HL-60 (cell line): ENCODE data around the gene MVD.
A peak's percentile ranks its signal among the peaks of the same experiment; 100 is the strongest.

Source experiments
- DNase-seq, 2 experiments: peaks; one replicate each; pipeline ENCODE4 v3.0.0-alpha.2; 2010 to 2020; ENCODE audit warnings: low read depth in 1 of 2, low spot score in 1 of 2
- H3K27ac ChIP-seq: fragments of 250-450 bp; sonication (Bioruptor Pico); replicated peaks from 2 replicates; pipeline ENCODE4 v1.5.1; 2020; ENCODE audit warnings: mild to moderate bottlenecking, moderate library complexity
- H3K27me3 ChIP-seq: fragments of 250-450 bp; sonication (Bioruptor Pico); 2 replicates; pipeline ENCODE4 v1.5.1; 2021; ENCODE audit warnings: mild to moderate bottlenecking, moderate library complexity; ENCODE audit not compliant: insufficient read depth, poor library complexity, severe bottlenecking
- H3K4me3 ChIP-seq: replicated peaks from 2 replicates; pipeline ENCODE4 v1.5.1; 2011; ENCODE audit warnings: mild to moderate bottlenecking, control low read depth, low read length; ENCODE audit not compliant: insufficient read depth
- CTCF ChIP-seq: IDR thresholded peaks from one replicate; pipeline ENCODE4 v1.5.1; 2011; ENCODE audit warnings: low read length, control low read depth, inconsistent platforms; ENCODE audit not compliant: insufficient read depth
- GABPA ChIP-seq: IDR thresholded peaks from 2 replicates; pipeline ENCODE4 v1.6.1; 2012; ENCODE audit warnings: low read depth
- POLR2AphosphoS5 ChIP-seq: IDR thresholded peaks from 2 replicates; pipeline ENCODE4 v1.6.1; 2012; ENCODE audit warnings: low read depth
- SPI1 ChIP-seq: IDR thresholded peaks from 2 replicates; pipeline ENCODE4 v1.6.1; 2012; ENCODE audit warnings: low read depth, mild to moderate bottlenecking, borderline replicate concordance
- TF ChIP-seq, protein P1 (sequence below): IDR thresholded peaks from 2 replicates; pipeline ENCODE4 v1.6.1; 2012; ENCODE audit warnings: low read depth; ENCODE audit not compliant: insufficient replicate concordance

Gene MVD

GRCh38 chr16:88684569-88685155, 21.8 kb upstream of the MVD start:
- Histone ChIP-seq H3K27ac (no peak overlapping the region), H3K27me3 (no peaks in the 10 kb centered on the region), H3K4me3 (no peak overlapping the region)
- no peak for DNase-seq
- no peak for TF ChIP-seq CTCF
- TF ChIP-seq SPI1 = no peak
- no peak for TF ChIP-seq POLR2AphosphoS5
- TF ChIP-seq, protein P1, sequence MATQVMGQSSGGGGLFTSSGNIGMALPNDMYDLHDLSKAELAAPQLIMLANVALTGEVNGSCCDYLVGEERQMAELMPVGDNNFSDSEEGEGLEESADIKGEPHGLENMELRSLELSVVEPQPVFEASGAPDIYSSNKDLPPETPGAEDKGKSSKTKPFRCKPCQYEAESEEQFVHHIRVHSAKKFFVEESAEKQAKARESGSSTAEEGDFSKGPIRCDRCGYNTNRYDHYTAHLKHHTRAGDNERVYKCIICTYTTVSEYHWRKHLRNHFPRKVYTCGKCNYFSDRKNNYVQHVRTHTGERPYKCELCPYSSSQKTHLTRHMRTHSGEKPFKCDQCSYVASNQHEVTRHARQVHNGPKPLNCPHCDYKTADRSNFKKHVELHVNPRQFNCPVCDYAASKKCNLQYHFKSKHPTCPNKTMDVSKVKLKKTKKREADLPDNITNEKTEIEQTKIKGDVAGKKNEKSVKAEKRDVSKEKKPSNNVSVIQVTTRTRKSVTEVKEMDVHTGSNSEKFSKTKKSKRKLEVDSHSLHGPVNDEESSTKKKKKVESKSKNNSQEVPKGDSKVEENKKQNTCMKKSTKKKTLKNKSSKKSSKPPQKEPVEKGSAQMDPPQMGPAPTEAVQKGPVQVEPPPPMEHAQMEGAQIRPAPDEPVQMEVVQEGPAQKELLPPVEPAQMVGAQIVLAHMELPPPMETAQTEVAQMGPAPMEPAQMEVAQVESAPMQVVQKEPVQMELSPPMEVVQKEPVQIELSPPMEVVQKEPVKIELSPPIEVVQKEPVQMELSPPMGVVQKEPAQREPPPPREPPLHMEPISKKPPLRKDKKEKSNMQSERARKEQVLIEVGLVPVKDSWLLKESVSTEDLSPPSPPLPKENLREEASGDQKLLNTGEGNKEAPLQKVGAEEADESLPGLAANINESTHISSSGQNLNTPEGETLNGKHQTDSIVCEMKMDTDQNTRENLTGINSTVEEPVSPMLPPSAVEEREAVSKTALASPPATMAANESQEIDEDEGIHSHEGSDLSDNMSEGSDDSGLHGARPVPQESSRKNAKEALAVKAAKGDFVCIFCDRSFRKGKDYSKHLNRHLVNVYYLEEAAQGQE = no peak
- TF ChIP-seq GABPA = no peak

GRCh38 chr16:88681709-88682451, 19.0 kb upstream of the MVD start:
- Histone ChIP-seq H3K27me3 (no peaks in the 10 kb centered on the region), H3K27ac (peak overlapping the region; percentile 89), H3K4me3 (no peak overlapping the region)
- TF ChIP-seq, protein P1 = no peak
- peak; percentile 91 for TF ChIP-seq SPI1
- peak; percentile 79 to 86 for DNase-seq

DNA sequence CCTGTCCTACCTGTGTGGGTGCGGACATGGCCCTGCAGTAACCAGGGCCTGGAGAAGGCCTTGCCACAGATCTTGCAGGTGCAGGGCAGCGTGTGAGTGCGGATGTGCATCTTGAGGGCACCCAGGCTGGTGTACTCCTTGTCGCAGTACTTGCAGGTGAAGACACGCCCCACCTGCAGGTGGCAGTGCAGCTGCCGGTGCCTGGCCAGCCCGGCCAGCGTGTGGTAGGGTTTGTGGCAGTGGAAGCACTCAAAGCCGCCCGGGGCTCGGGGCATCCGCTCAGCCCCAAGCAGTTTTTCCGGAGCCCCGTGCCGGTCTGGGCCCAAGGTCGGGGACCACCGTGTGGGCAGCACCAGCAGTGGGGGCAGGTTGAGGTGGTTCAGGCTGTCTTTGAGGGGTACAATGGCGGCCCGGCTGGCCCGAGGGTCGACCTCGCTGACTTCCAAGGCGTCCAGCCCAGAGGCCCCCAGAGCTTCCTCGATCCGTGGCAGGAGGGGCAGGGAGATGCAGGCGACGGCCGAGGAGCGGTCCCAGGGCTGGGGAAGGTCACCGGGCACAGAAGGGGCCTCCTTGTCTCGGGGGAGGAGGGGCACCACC, 18.3 kb upstream of the MVD start:
- Histone ChIP-seq H3K27ac (peak overlapping the region; percentile 89), H3K27me3 (no peaks in the 10 kb centered on the region), H3K4me3 (no peak overlapping the region)
- TF ChIP-seq CTCF (no peak), SPI1 (no peak), GABPA (no peak), POLR2AphosphoS5 (no peak)
- TF ChIP-seq, protein P1 = no peak
- DNase-seq = peak in 1 of 2 experiments; percentile 65
